Amygdala (tissue), 56 donors: ENCODE results near the gene RUFY1.

Experiments
- DNase-seq, 56 donors: peaks; one replicate each; lab custom pipeline; 2025; lab: John Stamatoyannopoulos, UW

Gene RUFY1

GRCh38 chr5:179601871-179602625 lies 51.7 kb downstream of the RUFY1 start:
- DNase-seq, result no peak

GRCh38 chr5:179603308-179603707 lies 53.0 kb downstream of the RUFY1 start:
- no peak for DNase-seq

GRCh38 chr5:179605026-179605833 lies 54.9 kb downstream of the RUFY1 start:
- peak in 2 of 56 donors; percentile 6 to 21 for DNase-seq

GRCh38 chr5:179606071-179606909 lies 55.9 kb downstream of the RUFY1 start:
- DNase-seq, result no peak

GRCh38 chr5:179606910-179607159 lies 56.5 kb downstream of the RUFY1 start:
- DNase-seq, result no peak

- DNase-seq, result peak in 38 of 56 donors; percentile 12 to 72 (median 37)
Measured at GRCh38 chr5:179607160-179607931, 57.0 kb downstream of the RUFY1 start.

- DNase-seq, result peak in 11 of 56 donors; percentile 9 to 37 (median 22)
Measured at GRCh38 chr5:179608131-179608581, 57.8 kb downstream of the RUFY1 start.

GRCh38 chr5:179609834-179610108 lies 59.4 kb downstream of the RUFY1 start:
- no peak for DNase-seq

- DNase-seq, result no peak
Measured at GRCh38 chr5:179610109-179610902, 60.0 kb downstream of the RUFY1 start.

- no peak for DNase-seq
Measured at GRCh38 chr5:179610903-179611265, 60.5 kb downstream of the RUFY1 start.

- no peak for DNase-seq
Measured at GRCh38 chr5:179612577-179613459, 62.5 kb downstream of the RUFY1 start.

- no peak for DNase-seq
Measured at GRCh38 chr5:179613460-179614071, 63.2 kb downstream of the RUFY1 start.

- no peak for DNase-seq
Measured at GRCh38 chr5:179614745-179615144, 64.4 kb downstream of the RUFY1 start.

- DNase-seq, result no peak
Measured at GRCh38 chr5:179615203-179615602, 64.8 kb downstream of the RUFY1 start.

GRCh38 chr5:179616002-179616594 lies 65.7 kb downstream of the RUFY1 start:
- no peak for DNase-seq

- DNase-seq, result no peak
Measured at GRCh38 chr5:179617930-179618329, 67.6 kb downstream of the RUFY1 start.

GRCh38 chr5:179618923-179619554 lies 68.7 kb downstream of the RUFY1 start:
- DNase-seq, result no peak
